Adrenal gland (tissue), 12 donors: ENCODE results near the gene GHR. TPM values are rescaled to one million over a fixed set of nuclear protein-coding genes. Genes with fewer than 3 reads are reported as not detected.

Source experiments
- DNase-seq, 7 donors: peaks; one replicate each; pipeline ENCODE4 v3.0.0-alpha.2; 2019 to 2020
- H3K27ac ChIP-seq, 5 donors: fragments of 200-600 bp; sonication (generic) in 4 of 5; 1 replicate in 3 of 5; 2 replicates in 2 of 5; pipeline versions ENCODE4 v1.5.1 to v1.8.0; 2016 to 2020; ENCODE audit warnings: mild to moderate bottlenecking in 1 of 5
- H3K27me3 ChIP-seq: fragments of 200-600 bp; 2 replicates; pipeline ENCODE4 v1.8.0; 2021
- H3K36me3 ChIP-seq, 2 donors: fragments of 200-600 bp; replicated peaks in 1 of 2; 1 replicate in 1 of 2; 2 replicates in 1 of 2; pipeline versions ENCODE4 v1.5.1 to v1.8.0; 2018 to 2022
- H3K4me1 ChIP-seq, 2 donors: fragments of 200-600 bp; replicated peaks in 1 of 2; 1 replicate in 1 of 2; 2 replicates in 1 of 2; pipeline versions ENCODE4 v1.5.1 to v1.8.0; 2018 to 2021
- H3K4me3 ChIP-seq, 4 donors: fragments of 200-600 bp; sonication (generic) in 3 of 4; one replicate each; pipeline ENCODE4 v1.5.1; 2016 to 2018
- H3K9me3 ChIP-seq, 3 donors: fragments of 200-600 bp; sonication (generic) in 1 of 3; replicated peaks in 1 of 3; 1 replicate in 2 of 3; 2 replicates in 1 of 3; pipeline versions ENCODE4 v1.5.1 to v1.8.0; 2016 to 2021
- POLR2A ChIP-seq, 2 donors: fragments of 450-650 bp; IDR thresholded peaks; one replicate each; pipeline ENCODE4 v1.6.1; 2017; ENCODE audit warnings: antibody characterized with exemption in 2 of 2, mild to moderate bottlenecking in 2 of 2, moderate library complexity in 1 of 2
- WGBS, 4 donors: extraction: QIAGEN DNeasy Blood & Tissue Kit in 2 of 4; methylation state at CpG; one replicate each; pipeline versions ENCODE4 v1.1.5 to v1.1.7; 2013 to 2017; 5-methylcytosine and 5-hydroxymethylcytosine counted together
- intact Hi-C, 2 donors: fragments of 100-400 bp; cut with DNase I; formaldehyde crosslinking; loops; one replicate each; pipeline versions ENCODE4 v1.14.1 to v1.15.0; 2022 to 2023
- polyA plus RNA-seq, 3 donors: library from polyadenylated mRNA; stranded (reverse); fragments of 200-250 nt in 2 of 3; fragments of 350-450 nt in 1 of 3; fragmentation: Illumina TruSeq in 1 of 3; extraction: RNeasy Lipid Tissue Mini Kit (QIAGEN cat#74804) in 1 of 3; gene quantifications; one replicate each; pipeline ENCODE4 v1.2.3, GENCODE V29; 2013 to 2014
- total RNA-seq, 9 donors: library from RNA; depleted of rRNA in 4 of 9; stranded (reverse); fragments of >200 nt in 4 of 9; fragments of 120-200 nt in 1 of 9; fragmentation: NEBNext Ultra II Directional in 1 of 9; extraction: Animal tissue kit (Norgen Biotek cat#: 25700) in 1 of 9; gene quantifications; one replicate each; pipeline versions ENCODE4 v1.1.0 to v1.2.4, GENCODE V29; 2013 to 2023
- TF ChIP-seq, protein P1 (sequence below), 6 experiments: fragments of 450-650 bp in 4 of 6; fragments of 200-600 bp in 2 of 6; sonication (generic) in 1 of 6; IDR thresholded peaks; 1 replicate in 5 of 6; 2 replicates in 1 of 6; pipeline versions ENCODE4 v1.5.1 to v1.8.0; 2016 to 2021; ENCODE audit warnings: antibody characterized with exemption in 6 of 6, mild to moderate bottlenecking in 2 of 6, moderate library complexity in 1 of 6
- donor health status: healthy with polysubstance abuse.
- donor health status: Bipolar disorder and iron deficiency.
- donor health status: DM: yes; HTN: yes; CAD: no.
- donor health status: DM: no; HTN: no; CAD: no.
- donor health status: DM: no; HTN: no; CAD: no.
- donor health status: DM: yes; HTN: yes; CAD: no.

GHR gene
- total and polyA plus RNA-seq, 12 donors = 2.9 to 17.1 (median 10.5) TPM

- WGBS, 4 donors = 62 to 80% (median 71%) methylated on average over 2 of the region's 2 CpGs
- TF ChIP-seq POLR2A (IDR thresholded peaks at IDR 0.05) = no peak
- TF ChIP-seq, protein P1, sequence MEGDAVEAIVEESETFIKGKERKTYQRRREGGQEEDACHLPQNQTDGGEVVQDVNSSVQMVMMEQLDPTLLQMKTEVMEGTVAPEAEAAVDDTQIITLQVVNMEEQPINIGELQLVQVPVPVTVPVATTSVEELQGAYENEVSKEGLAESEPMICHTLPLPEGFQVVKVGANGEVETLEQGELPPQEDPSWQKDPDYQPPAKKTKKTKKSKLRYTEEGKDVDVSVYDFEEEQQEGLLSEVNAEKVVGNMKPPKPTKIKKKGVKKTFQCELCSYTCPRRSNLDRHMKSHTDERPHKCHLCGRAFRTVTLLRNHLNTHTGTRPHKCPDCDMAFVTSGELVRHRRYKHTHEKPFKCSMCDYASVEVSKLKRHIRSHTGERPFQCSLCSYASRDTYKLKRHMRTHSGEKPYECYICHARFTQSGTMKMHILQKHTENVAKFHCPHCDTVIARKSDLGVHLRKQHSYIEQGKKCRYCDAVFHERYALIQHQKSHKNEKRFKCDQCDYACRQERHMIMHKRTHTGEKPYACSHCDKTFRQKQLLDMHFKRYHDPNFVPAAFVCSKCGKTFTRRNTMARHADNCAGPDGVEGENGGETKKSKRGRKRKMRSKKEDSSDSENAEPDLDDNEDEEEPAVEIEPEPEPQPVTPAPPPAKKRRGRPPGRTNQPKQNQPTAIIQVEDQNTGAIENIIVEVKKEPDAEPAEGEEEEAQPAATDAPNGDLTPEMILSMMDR (IDR thresholded peaks at IDR 0.05) = no peak
Measured at GRCh38 chr5:42531611-42532010, 108.4 kb downstream of the GHR start.

GRCh38 chr5:42542106-42542505, 118.9 kb downstream of the GHR start:
- TF ChIP-seq, protein P1 (IDR thresholded peaks at IDR 0.05) = no peak
- TF ChIP-seq POLR2A (IDR thresholded peaks at IDR 0.05) = no peak
- H3K4me1 ChIP-seq = peaks cover 0 to 5% of the 10 kb centered on the region in 2 donors
- H3K36me3 ChIP-seq = no peaks in the 10 kb centered on the region
- no peaks in the 10 kb centered on the region for H3K27me3 ChIP-seq
- no peak for DNase-seq
- no peak overlapping the region for H3K4me3 ChIP-seq
- intact Hi-C loops = no loop called here
- peaks cover 0 to 9% (median 5%) of the 10 kb centered on the region in 3 donors for H3K9me3 ChIP-seq
- no peak overlapping the region for H3K27ac ChIP-seq

More at GRCh38 chr5:42531611-42532010, 108.4 kb downstream of the GHR start:
- intact Hi-C loops = no loop called here
- no peak overlapping the region for H3K4me3 ChIP-seq
- H3K36me3 ChIP-seq = no peaks in the 10 kb centered on the region
- H3K27me3 ChIP-seq = no peaks in the 10 kb centered on the region
- no peaks in the 10 kb centered on the region for H3K9me3 ChIP-seq
- no peak for DNase-seq
- no peaks in the 10 kb centered on the region for H3K4me1 ChIP-seq
- no peak overlapping the region for H3K27ac ChIP-seq

DNA sequence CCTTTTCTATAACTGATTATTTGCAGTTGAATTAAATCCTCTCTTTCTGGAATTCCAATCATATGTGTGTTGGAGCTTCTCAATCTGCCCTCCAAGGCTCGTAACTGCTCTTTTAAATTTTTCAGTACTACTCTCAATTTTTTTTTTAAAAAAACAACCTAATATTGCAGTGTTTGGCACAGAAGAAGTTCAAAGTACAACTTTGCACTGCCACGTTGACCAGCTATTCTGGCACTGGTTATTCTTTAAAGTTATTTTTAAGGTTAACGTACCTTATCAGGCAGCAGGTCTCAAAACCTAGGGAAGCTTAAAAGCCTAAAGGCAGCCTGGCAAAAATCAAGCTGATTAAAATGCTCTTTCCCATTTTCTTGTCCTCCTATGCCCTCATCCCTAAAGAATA, 120.5 kb downstream of the GHR start:
- TF ChIP-seq, protein P1 (IDR thresholded peaks at IDR 0.05) = no peak
- no peak for TF ChIP-seq POLR2A (IDR thresholded peaks at IDR 0.05)

GRCh38 chr5:42545038-42545437, 121.8 kb downstream of the GHR start:
- peaks cover 0 to 6% of the 10 kb centered on the region in 2 donors for H3K4me1 ChIP-seq
- no peak for TF ChIP-seq POLR2A (IDR thresholded peaks at IDR 0.05)
- TF ChIP-seq, protein P1 (IDR thresholded peaks at IDR 0.05) = no peak
- no peaks in the 10 kb centered on the region for H3K27me3 ChIP-seq
- intact Hi-C loops = no loop called here
- peaks cover 0 to 3% (median 0%) of the 10 kb centered on the region in 3 donors for H3K9me3 ChIP-seq
- H3K36me3 ChIP-seq = no peaks in the 10 kb centered on the region
- no peak overlapping the region for H3K27ac ChIP-seq
- no peak overlapping the region for H3K4me3 ChIP-seq
- WGBS, 4 donors = 92 to 95% (median 94%) methylated on average over 3 of the region's 3 CpGs
- DNase-seq = no peak

More for the DNA sequence above, 120.5 kb downstream of the GHR start:
- intact Hi-C loops = no loop called here
- Histone ChIP-seq H3K27ac (no peak overlapping the region), H3K4me3 (no peak overlapping the region), H3K36me3 (no peaks in the 10 kb centered on the region), H3K9me3 (peaks cover 0 to 9% (median under 1%) of the 10 kb centered on the region in 3 donors), H3K27me3 (no peaks in the 10 kb centered on the region), H3K4me1 (peaks cover 0 to 6% of the 10 kb centered on the region in 2 donors)
- no peak for DNase-seq
- 80 to 89% (median 85%) methylated on average over 3 of the region's 3 CpGs for whole genome bisulfite sequencing, 4 donors
